Heart right ventricle (tissue), 16 donors: ENCODE data around the gene YPEL3. TPM values are rescaled to one million over a fixed set of nuclear protein-coding genes. Genes with fewer than 3 reads are reported as not detected.
A peak's percentile ranks its signal among the peaks of the same experiment; 100 is the strongest.

ENCODE experiments used
- ATAC-seq, 8 donors: fragments of 200-7000 bp; cut with Tn5 transposase; one replicate each; pipeline ENCODE4 v1.9.1; 2020; ENCODE audit warnings: mild to moderate bottlenecking in 8 of 8, moderate library complexity in 8 of 8, moderate number of reproducible peaks in 1 of 8
- DNase-seq, 2 donors: peaks; one replicate each; pipeline ENCODE4 v3.0.0-alpha.2; 2020
- H3K27ac ChIP-seq, 10 donors: fragments of 200-600 bp; sonication (generic) in 2 of 10; one replicate each; pipeline versions ENCODE4 v1.5.0 to v1.8.0; 2020 to 2022; ENCODE audit warnings: mild to moderate bottlenecking in 3 of 10
- H3K27me3 ChIP-seq, 7 donors: fragments of 200-600 bp; one replicate each; pipeline ENCODE4 v1.8.0; 2021 to 2022; ENCODE audit warnings: mild to moderate bottlenecking in 2 of 7
- H3K36me3 ChIP-seq, 9 donors: fragments of 200-600 bp; sonication (generic) in 1 of 9; one replicate each; pipeline versions ENCODE4 v1.5.0 to v1.8.0; 2020 to 2022; ENCODE audit warnings: mild to moderate bottlenecking in 2 of 9
- H3K4me1 ChIP-seq, 9 donors: fragments of 200-600 bp; sonication (generic) in 1 of 9; one replicate each; pipeline versions ENCODE4 v1.5.0 to v1.8.0; 2020 to 2022; ENCODE audit warnings: mild to moderate bottlenecking in 4 of 9
- H3K4me3 ChIP-seq, 10 donors: fragments of 200-600 bp; sonication (generic) in 2 of 10; one replicate each; pipeline versions ENCODE4 v1.5.0 to v1.8.0; 2020 to 2022; ENCODE audit warnings: mild to moderate bottlenecking in 7 of 10, moderate library complexity in 2 of 10
- H3K9me3 ChIP-seq, 11 donors: fragments of 200-600 bp in 10 of 11; sonication (generic) in 2 of 11; one replicate each; pipeline versions ENCODE4 v1.5.0 to v1.8.0; 2013 to 2022; ENCODE audit warnings: mild to moderate bottlenecking in 2 of 11, control low read depth in 1 of 11, moderate library complexity in 1 of 11
- CTCF ChIP-seq, 9 donors: fragments of 200-600 bp; sonication (generic) in 2 of 9; IDR thresholded peaks; one replicate each; pipeline versions ENCODE4 v1.5.0 to v1.8.0; 2021 to 2022; ENCODE audit warnings: antibody characterized with exemption in 9 of 9, mild to moderate bottlenecking in 5 of 9, moderate library complexity in 1 of 9
- WGBS, 2 donors: extraction: QIAGEN DNeasy Blood & Tissue Kit; methylation state at CpG; one replicate each; pipeline ENCODE4 v1.1.7; 2013; ENCODE audit warnings: inconsistent platforms in 1 of 2; 5-methylcytosine and 5-hydroxymethylcytosine counted together
- intact Hi-C, 10 donors: fragments of 100-400 bp; cut with DNase I; formaldehyde crosslinking; loops; one replicate each; pipeline versions ENCODE4 v1.11.1 to v1.14.2; 2022
- long read RNA-seq, 3 donors: library from polyadenylated mRNA; unstranded; transcript quantifications; one replicate each; pipeline ENCODE4 v2.0.0, GENCODE V29; 2020 to 2021
- polyA plus RNA-seq, 2 donors: library from polyadenylated mRNA; stranded (reverse); fragments of 200-250 nt; gene quantifications; one replicate each; pipeline ENCODE4 v1.2.3, GENCODE V29; 2013
- total RNA-seq, 10 donors: library from RNA; stranded (reverse); fragmentation: NEBNext Ultra II Directional in 3 of 10; extraction: Animal tissue kit (Norgen Biotek cat#: 25700) in 3 of 10; gene quantifications; one replicate each; pipeline versions ENCODE4 v1.2.1 to v1.2.4, GENCODE V29; 2021 to 2023
- donor health status: Arrhythmogenic right ventricular cardiomyopathy.
- donor health status: ischemic (EF 13 %, LVEDD 7.1; RV severe dilation, severe dysfunction).
- donor health status: healthy with polysubstance abuse.
- donor health status: DM: no; HTN: yes; CAD: no.
- donor health status: DM: no; HTN: no; CAD: no.
- donor health status: ischemic (EF 25% LVEDD 6.9; RV normal size, moderate dysfunction).
- donor health status: ischemic (EF 25% LVEDD 5.7; RV mildly dilated, moderate dysfunction).
- donor health status: healthy.
- donor health status: DM: yes; HTN: yes; CAD: no.
- donor health status: Ischemic cardiomyopathy.
- donor health status: ischemic (EF 35%, LVEDD 5.7; RV mildly dilated, moderate dysfunction).
- donor health status: nonischemic (EF 11% LVEDD 7.7; RV severe dilation, severe dysfunction).
- donor health status: DM: yes; HTN: yes; CAD: no.
- donor health status: PGD.
- donor health status: ischemic (EF 29% LVEDD 5.4; RV normal size, mild dysfunction).
- donor health status: nonischemic (EF 23%, LVEDD 6.1; RV moderate dilation, normal function).

YPEL3 gene
- total RNA-seq, result 100 to 1,000 TPM in 1 of 10 donors, 10 to 100 TPM in 9; 31.5 to 117 (median 42.6) TPM
- 100 to 1,000 TPM in 1 of 2 donors, 10 to 100 TPM in 1; 75.5 to 203 TPM for polyA plus RNA-seq
- long read RNA-seq, donor 1, transcript YPEL3-201 (5 exons, 935 nt), result major isoform, 49 of 92 reads
- long read RNA-seq, donor 1, transcript YPEL3-210 (5 exons, 371 nt), result minor isoform, 5 of 92 reads
- long read RNA-seq, donor 1, transcript YPEL3-202 (4 exons, 1,588 nt), result minor isoform, 6 of 92 reads
- long read RNA-seq, donor 1, partial matches to known transcripts, result 5 of 92 reads
- long read RNA-seq, donor 1, other reads (novel, unspliced or antisense), result 27 of 92 reads
- long read RNA-seq, donor 2, transcript YPEL3-201 (5 exons, 935 nt), result major isoform, 26 of 50 reads
- long read RNA-seq, donor 2, partial matches to known transcripts, result 3 of 50 reads
- long read RNA-seq, donor 2, other reads (novel, unspliced or antisense), result 12 of 50 reads
- long read RNA-seq, donor 3, partial matches to known transcripts, result 0 of 6 reads
- long read RNA-seq, donor 3, other reads (novel, unspliced or antisense), result 4 of 6 reads

- ATAC-seq (peak; percentile 55 to 81 (median 72)), DNase-seq (peak; percentile 92 to 95)
- WGBS, 2 donors, result 9 to 14% methylated on average over 48 to 77 of the region's 77 CpGs
- peak within 1 kb of the TSS; percentile 80 to 97 (median 92) for H3K27ac ChIP-seq
- peak within 1 kb of the TSS; percentile 62 to 93 (median 76) for H3K4me3 ChIP-seq
- intact Hi-C loops, result loop anchor here in 6 of 10 donors (2.0 to 10.0 kb wide), 6 partner anchors 27 to 311 kb away; partner anchors contain the start of genes ZNF771 (in 5 of the 6) and MAPK3 (in 1 of the 6)
- H3K9me3 ChIP-seq, result peaks cover 0 to 40% (median 9%) of the 10 kb centered on the region in 11 donors
- H3K4me1 ChIP-seq, result peaks cover 7 to 49% (median 39%) of the 10 kb centered on the region in 9 donors
- peaks cover 0 to 23% (median 13%) of the 10 kb centered on the region in 9 donors for H3K36me3 ChIP-seq
- no peak for TF ChIP-seq CTCF (IDR thresholded peaks at IDR 0.05)
- H3K27me3 ChIP-seq, result no peaks in the 10 kb centered on the region
Observed at GRCh38 chr16:30096105-30096861, at the start of gene YPEL3. Gene YPEL3, minus strand, starts transcription at chr16:30096213. Its CDS starts 731 bp downstream, at chr16:30095482.

GRCh38 chr16:30145657-30146056 lies 49.6 kb upstream of the YPEL3 start:
- WGBS, 2 donors, result 46 to 58% methylated on average over 1 of the region's 1 CpG
- Histone ChIP-seq H3K27me3 (no peaks in the 10 kb centered on the region), H3K27ac (no peak overlapping the region), H3K9me3 (peaks cover 0 to 19% (median 4%) of the 10 kb centered on the region in 11 donors), H3K4me3 (no peak overlapping the region), H3K4me1 (peaks cover 0 to 17% (median 0%) of the 10 kb centered on the region in 9 donors), H3K36me3 (no peaks in the 10 kb centered on the region)
- intact Hi-C loops, result no loop called here
- DNase-seq, result no peak
- no peak for TF ChIP-seq CTCF (IDR thresholded peaks at IDR 0.05)
- no peak for ATAC-seq

GRCh38 chr16:30144917-30145316 lies 48.9 kb upstream of the YPEL3 start:
- no peak for ATAC-seq
- no peak overlapping the region for H3K27ac ChIP-seq
- 51 to 96% methylated on average over 1 of the region's 1 CpG for WGBS, 2 donors
- peaks cover 0 to 15% (median 4%) of the 10 kb centered on the region in 11 donors for H3K9me3 ChIP-seq
- intact Hi-C loops, result no loop called here
- H3K4me3 ChIP-seq, result no peak overlapping the region
- no peak for TF ChIP-seq CTCF (IDR thresholded peaks at IDR 0.05)
- no peaks in the 10 kb centered on the region for H3K36me3 ChIP-seq
- DNase-seq, result no peak
- peaks cover 0 to 20% (median 0%) of the 10 kb centered on the region in 9 donors for H3K4me1 ChIP-seq
- no peaks in the 10 kb centered on the region for H3K27me3 ChIP-seq

GRCh38 chr16:30144017-30144416 lies 48.0 kb upstream of the YPEL3 start:
- intact Hi-C loops, result no loop called here

More at GRCh38 chr16:30144017-30144416, 48.0 kb upstream of the YPEL3 start:
- peaks cover 0 to 6% (median 4%) of the 10 kb centered on the region in 11 donors for H3K9me3 ChIP-seq
- H3K4me3 ChIP-seq, result no peak overlapping the region
- no peak for TF ChIP-seq CTCF (IDR thresholded peaks at IDR 0.05)
- ATAC-seq, result no peak
- no peak for DNase-seq
- no peak overlapping the region for H3K27ac ChIP-seq
- H3K36me3 ChIP-seq, result no peaks in the 10 kb centered on the region
- no peaks in the 10 kb centered on the region for H3K27me3 ChIP-seq
- H3K4me1 ChIP-seq, result peaks cover 0 to 22% (median 0%) of the 10 kb centered on the region in 9 donors
